NOMO-1 (cell line): ENCODE measurements around the gene TMEM81.

Source experiments
- DNase-seq, 2 experiments: peaks; one replicate each; lab custom pipeline; 2025; ENCODE audit not compliant: unreplicated experiment in 2 of 2; lab: John Stamatoyannopoulos, UW

Gene TMEM81

DNA sequence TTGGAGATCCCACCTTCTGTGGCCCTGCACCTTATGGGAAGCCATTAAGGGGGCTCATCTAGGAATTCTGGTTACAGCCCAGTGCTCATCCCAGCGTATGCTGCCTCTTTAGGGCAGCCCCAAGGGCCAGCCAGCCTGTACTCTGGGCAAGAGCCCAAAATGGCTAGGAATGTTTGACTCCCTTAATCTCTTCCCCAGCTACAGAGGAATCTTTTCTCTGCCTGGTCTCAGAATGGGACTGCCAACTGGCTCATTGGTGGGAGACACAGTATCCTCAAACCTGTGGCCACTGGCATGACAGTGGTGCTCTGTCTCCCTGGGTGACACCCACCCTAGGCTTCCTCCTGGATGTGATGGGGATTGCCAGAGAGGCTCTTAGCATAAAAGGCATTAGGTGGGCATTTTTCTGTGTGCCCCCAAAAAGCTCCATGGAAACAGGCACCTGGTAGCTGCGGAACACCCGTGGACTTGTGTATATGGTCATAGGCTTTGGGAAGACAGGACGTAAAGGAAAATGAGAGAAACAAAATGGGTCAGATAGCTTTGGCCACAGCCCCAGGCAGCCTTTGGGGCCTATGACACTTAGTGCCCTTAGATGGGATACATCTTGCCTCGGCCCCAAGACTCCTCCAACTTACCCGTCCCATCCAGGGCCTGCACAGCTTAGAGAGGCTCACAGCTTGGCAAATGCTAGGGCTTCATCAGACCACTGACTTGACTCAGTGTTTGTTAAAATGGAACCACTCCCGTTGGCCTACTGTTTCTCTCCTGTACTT, 6.9 kb downstream of the TMEM81 start:
- DNase-seq = no peak

DNA sequence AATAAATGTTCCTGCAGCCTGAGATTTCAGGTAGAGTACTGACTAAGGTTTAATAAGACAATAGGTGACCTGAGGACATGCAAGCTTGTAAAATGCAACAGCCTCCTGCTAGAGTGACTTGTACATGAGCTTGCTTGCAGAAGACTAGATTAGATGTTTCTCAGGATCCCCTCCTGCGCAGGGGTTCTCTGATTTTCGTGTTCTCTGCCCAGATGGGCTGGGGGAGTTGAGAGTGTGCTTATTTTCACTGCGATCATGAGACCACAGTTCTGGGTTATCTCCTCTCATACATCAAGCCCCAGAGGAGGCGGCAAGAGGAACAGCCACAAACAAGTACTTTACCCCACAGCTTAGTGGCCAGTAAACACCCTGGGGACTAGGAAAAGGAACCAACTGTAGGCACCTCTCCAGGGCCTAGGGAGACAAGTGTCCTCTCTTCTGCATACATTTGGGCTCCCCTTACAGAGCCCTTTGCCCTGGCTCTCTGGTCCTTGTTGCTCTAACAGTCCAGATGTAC, 8.0 kb downstream of the TMEM81 start:
- DNase-seq = no peak

DNA sequence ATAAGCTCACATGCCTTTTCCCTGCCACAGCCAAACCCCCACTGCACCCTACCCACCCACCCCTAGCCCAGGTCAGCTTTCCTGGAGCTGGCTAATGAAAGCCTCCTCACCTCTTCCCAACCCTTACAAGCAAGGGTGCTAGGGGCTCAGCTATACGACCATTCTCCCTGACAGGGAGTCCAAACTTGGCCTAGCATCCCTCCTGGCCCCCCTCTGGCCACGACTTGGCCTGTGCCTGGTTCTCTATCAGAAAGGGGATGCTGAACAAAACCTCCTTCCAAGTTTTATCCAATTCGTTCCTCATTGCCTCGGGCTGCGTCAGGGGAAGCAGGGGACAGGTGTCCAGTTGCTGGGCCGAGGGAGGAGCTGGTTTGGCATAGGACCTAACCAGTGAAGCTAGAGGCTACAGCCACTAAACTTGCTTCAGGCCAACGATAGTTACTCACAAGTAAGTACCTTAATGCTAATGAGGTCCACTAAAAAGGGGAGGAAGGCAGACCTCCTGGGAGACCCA, 8.6 kb downstream of the TMEM81 start:
- DNase-seq = no peak

DNA sequence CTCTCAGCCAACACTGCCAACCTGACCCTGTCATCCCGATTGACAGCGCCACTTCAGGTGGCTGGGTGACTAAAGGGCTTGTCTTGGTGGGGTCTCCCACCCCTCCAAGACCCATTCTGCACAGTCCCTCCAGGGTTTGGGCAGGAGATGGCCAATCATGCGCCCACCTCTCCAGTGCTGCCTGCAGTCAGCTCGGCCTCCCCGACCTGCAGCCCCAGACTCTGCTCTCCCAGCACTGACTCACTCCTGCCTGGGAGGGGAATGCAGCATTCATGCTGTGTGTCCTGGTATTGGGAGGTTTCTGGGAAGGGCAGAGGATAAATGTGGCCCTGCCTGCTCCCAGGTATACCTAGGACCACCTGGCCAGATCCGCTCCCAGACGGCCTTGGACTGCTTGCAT, 9.7 kb downstream of the TMEM81 start:
- DNase-seq = no peak

DNA sequence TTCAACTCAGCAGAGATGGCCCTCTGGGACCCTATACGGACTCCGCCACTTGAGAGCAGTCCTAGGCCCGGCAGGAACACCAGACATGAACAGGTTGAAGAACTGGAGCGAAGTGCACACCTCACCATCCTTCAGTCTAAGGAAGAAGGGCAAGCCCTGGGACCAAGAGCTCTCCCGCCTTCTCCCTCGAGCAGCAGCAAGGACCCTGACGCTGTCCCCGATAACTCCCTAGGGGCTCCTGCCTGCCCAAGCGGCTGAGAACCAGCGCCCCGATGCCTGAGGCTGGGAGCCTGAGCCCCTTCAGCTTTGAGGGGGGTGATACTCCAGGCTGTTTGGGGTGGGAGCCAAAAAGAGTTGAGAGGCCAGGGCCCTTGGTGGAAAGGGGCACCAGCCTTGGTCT, 10.2 kb downstream of the TMEM81 start:
- DNase-seq = no peak

DNA sequence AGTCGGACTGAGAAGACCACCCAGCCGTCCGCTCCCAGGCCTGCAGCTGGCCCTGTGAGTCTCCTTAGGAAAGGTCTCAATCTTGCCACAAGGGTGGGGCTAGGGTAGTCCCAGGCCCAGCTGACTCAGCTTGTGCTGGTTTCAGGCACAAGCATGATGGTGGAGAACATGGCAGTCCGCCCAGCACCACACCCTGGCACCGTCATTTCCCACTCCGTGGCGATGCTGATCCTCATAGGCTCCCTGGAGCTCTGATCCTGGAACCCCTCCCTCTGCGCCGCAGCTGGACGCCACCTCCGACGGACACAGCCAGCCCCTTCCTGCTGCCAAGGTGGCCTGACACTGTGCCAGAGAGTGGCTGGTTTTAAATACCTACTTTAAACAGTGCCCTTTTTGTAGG, 10.7 kb downstream of the TMEM81 start:
- no peak for DNase-seq

DNA sequence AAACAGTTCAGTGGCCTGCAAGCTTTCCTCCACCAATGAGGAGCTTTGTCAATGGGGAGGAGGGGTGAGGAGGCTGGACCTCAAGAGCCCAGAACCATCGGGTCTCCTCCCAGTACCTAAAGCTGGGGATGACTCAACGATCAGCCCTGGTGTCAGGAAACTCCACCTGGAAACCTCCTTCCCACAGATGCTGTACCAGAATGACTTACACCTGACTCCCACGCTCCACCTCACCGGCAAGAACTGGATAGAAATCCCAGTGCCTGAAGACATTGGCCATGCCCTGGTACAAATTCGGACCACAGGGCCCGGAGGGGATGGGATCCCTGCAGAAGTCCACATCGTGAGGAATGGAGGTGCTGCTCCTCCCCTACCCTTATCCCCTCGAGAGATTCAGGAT, 11.4 kb downstream of the TMEM81 start:
- no peak for DNase-seq

DNA sequence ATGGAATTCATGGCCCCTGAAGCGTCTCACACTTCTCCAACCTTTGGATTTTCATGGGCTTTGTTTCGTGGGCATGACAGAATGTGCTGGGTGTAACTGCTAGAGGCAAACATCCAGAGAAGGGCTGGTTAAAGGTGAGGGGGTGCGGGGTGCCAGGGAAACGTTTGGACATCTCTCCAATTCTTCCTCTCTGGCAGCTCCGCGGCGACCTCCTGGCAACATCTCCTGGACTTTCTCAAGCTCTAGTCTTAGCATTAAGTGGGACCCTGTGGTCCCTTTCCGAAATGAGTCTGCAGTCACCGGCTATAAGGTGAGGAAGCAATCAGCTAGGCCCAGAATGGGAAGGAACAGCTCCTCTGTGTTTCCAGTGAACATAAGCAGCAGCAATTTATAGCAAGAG, 12.0 kb downstream of the TMEM81 start:
- no peak for DNase-seq

DNA sequence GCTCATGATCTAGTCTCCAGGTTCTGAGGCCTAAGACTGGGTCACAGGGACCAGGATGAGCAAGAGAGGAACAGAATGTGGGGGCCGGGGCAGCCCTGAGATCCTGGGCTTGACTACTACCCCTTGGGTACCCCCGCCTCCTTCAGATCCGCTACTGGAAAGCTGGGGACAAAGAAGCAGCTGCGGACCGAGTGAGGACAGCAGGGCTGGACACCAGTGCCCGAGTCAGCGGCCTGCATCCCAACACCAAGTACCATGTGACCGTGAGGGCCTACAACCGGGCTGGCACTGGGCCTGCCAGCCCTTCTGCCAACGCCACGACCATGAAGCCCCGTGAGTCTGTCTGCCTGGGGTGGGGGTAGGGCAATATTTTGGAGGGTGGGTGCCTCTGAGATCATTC, 12.5 kb downstream of the TMEM81 start:
- DNase-seq = no peak

DNA sequence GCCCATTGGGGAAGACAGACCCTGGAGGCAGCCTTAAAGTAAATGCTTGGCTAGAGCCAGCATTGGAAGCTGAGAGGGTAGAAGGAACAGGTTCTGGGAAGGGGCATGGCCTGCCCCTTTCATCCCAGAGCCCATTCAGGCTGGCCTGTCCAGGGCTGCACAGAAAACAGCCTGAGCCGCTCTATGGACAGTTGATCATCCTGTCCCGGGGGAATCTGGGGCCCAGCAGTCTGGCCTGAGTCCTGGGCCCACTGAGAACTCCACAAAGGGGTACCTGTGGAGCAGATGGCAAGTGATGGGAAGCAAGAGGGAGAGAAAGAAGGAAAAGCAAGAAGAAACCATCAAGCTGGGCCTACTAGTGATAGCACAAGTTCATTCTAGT, 13.2 kb downstream of the TMEM81 start:
- DNase-seq = no peak

DNA sequence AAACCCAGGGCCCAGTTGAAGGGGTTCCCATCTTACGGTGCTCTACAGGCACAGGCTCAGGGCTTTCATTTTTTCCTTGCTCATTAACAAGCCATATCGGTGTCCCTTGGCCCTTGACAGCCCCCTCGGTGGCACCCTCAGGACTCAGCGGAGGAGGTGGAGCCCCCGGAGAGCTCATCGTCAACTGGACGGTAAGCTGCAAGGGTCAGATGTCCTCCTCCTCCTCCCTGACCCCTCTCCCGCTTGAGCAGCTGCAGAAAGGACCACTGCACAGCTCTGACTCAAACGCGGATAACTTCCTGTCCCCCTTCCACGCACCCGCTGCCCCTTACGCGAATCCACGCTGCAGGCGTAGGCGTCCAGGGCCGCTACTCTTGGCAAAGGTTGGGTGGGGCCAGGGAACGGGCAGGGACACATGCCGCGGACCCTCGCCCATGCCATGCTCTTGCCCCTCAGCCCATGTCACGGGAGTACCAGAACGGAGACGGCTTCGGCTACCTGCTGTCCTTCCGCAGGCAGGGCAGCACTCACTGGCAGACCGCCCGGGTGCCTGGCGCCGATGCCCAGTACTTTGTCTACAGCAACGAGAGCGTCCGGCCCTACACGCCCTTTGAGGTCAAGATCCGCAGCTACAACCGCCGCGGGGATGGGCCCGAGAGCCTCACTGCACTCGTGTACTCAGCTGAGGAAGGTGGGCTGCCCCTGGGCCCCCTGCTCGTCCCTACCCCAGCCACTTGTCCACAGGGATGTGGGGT, 14.7 kb downstream of the TMEM81 start:
- no peak for DNase-seq

DNA sequence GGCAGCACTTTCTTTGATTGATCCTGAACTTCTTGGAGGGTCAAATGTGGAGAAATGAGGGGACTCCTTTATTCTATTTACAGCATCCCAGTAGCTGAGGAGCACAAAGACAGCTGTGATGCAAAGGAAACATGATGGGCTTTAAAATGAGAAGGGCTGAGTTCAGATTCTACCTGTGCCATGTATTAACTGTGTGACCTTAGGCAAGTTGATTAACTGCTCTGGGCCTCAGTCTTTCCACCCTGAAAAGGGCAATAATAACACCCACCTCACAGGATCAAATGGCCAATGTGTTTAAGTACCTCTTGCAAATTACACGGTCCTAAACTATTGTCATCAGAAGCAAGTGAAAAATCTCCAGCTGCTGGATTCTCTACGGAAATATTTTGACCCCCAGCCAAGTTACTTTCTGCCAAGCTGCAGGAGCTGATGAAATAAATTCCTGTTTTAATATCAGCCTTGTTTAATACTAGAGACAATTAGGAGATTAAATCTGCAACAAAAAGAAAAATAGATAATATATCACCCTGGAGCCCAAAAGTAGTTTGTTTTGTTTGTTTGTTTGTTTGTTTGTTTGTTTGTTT, 15.7 kb downstream of the TMEM81 start:
- DNase-seq = no peak

DNA sequence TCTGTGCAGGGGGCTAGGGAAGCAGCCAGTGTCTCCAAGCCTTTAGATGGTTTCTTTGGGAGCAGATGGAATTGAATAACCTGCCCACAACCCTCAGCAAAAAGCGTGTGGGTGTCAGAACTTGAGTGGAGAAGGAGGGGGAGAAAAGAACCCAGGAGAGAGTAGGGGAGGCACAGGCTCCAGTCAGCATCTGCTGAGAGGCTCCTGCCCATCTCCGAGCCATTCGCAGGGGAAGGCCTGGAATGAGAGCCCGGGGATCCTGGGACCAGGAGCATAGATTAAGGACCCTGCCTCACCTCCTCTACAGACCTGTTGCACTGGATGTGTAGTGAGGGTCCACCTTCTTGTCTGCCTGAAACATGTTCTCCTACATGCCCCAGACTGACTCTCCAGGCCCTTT, 16.3 kb downstream of the TMEM81 start:
- DNase-seq = no peak

DNA sequence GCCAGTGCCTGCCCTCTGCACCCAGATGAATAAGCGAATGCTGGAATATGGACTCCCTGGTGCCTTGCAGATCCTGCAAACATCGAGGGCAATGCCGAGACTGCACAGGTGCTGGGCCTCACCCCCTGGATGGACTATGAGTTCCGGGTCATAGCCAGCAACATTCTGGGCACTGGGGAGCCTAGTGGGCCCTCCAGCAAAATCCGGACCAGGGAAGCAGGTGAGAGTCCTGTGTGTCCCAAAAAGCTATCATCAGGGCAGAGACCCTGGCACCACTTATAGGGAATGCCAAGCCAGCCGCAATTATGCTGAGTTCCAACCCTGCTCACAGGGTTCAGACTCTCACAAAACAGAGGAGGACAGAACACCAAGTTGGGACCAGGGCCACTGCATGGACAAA, 17.2 kb downstream of the TMEM81 start:
- DNase-seq = no peak

DNA sequence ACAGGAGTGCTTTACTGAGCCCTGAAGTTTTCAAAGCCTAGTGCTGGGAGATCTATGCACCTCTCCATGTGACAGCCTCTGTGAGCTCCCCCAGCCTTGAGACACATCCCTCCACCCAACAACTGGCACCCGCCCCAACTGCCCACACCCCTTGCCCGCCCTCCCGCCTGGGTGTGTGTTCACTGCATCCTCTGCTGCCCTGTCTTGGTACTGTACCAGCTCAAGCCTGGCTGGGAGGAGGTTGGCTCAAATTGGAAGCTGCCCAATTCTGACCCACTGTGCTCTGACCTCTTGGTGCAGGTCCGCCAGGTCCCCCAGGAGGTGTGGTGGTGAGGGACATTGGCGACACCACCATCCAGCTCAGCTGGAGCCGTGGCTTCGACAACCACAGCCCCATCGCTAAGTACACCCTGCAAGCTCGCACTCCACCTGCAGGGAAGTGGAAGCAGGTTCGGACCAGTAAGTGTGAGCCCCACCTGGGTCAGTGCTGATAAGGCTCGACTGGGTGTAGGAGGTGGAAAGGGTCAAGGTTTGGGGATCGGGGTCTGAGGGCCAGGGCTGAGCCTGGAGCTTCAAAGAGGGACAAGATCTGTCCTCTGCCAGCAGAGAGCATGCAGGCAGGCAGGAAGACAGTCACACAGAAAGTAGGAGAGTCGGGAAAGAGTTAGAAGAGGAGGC, 18.0 kb downstream of the TMEM81 start:
- DNase-seq = no peak

DNA sequence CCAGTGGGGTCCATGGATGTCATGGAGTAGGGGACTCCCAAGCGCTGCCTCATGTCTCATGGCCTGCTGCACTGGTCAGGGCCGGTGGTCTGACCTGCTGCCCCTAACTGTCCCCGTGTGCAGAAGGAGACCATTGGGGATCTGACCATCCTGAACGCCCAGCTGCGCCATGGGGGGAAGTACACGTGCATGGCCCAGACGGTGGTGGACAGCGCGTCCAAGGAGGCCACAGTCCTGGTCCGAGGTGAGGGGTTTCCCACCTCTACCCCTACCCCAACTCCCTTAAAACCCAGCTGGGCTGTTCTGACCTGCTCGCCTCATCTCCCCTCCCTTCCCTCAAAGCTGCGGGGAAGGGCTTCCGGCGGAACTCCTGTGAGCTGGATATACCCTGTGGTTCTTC, 18.6 kb downstream of the TMEM81 start:
- DNase-seq = no peak

DNA sequence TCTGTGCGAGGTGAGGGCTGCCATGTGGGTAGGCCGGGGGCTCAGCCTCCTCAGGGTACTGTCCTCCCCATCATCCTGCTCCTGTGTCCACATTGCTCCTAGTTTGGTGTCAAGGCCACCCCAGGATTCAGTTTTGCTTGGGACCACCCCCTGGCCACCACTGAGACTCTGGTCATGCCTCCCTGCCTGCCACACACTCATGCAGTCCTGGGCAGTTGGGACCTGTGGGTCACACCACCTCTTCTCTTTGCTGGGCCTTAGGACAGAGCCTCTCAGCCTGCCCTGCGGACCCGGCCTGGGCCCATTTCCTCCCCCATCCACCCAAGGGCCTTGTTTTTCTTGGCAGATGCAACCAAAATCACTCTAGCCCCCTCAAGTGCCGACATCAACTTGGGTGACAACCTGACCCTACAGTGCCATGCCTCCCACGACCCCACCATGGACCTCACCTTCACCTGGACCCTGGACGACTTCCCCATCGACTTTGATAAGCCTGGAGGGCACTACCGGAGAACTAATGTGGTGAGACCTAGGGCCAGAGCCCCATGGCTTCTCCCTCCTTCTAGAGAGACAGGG, 19.4 kb downstream of the TMEM81 start:
- DNase-seq = no peak

DNA sequence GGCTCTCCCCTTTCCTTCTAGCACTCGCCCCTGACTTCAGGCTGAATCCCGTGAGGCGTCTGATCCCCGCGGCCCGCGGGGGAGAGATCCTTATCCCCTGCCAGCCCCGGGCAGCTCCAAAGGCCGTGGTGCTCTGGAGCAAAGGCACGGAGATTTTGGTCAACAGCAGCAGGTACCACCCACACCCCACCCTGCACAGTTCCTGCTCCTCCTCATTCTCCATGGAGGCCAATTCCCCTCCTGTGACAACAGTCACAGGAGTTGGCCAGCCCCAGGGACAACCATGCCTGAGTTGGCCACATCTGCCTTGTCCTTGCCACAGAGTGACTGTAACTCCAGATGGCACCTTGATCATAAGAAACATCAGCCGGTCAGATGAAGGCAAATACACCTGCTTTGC, 20.0 kb downstream of the TMEM81 start:
- DNase-seq = no peak

DNA sequence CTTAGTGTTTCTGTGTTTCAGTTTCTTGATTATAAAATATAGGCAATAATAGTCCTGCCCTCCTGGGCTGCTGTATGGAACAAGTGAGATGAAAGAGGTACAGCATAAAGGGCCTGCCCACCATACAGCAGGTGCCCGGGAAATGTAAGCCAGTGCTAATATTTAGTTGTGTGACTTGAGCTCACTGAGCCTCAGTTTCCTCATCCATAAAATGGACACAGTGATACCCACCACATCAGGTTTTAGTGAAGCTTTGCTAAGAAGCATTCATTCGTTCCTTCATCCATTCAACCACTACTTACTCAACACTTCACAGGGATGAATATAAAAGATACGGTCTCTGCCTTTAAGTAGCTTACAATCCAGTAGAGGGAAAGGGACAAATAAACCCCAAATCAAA, 21.4 kb downstream of the TMEM81 start:
- DNase-seq = no peak

DNA sequence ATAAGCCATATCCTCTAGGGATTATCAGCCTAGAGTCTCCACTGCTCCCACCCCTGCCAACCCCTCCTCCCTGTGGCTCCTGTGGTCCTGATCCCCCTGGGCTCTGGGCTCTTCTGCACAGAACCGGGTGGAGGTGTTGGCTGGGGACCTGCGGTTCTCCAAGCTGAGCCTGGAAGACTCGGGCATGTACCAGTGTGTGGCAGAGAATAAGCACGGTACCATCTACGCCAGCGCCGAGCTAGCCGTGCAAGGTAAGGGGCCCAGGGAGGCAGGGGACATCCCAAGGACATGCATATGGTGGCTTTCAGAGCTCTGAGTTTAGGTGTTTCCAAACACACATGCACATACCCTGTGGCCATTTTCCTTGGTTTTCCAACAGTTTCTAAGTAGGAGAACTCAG, 21.9 kb downstream of the TMEM81 start:
- DNase-seq = no peak

DNA sequence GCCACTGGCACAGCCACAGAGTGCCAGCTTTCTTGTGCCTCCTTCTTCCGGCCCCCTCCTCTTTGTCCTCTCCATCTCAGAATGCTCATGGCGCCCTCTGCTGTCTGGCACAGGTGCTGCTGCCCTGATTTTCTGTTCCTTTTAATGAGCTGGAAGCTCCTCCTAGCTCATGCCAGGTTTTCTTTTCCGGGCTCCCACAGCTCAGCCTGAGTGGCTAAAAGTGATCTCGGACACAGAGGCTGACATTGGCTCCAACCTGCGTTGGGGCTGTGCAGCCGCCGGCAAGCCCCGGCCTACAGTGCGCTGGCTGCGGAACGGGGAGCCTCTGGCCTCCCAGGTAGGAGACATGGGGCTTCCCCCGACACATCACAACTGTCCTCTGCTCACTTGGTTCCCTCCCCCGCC, 22.6 kb downstream of the TMEM81 start:
- DNase-seq = peak; percentile 25 to 52
